ENCODE measurements around the gene RBMS3.

RBMS3 gene

DNA sequence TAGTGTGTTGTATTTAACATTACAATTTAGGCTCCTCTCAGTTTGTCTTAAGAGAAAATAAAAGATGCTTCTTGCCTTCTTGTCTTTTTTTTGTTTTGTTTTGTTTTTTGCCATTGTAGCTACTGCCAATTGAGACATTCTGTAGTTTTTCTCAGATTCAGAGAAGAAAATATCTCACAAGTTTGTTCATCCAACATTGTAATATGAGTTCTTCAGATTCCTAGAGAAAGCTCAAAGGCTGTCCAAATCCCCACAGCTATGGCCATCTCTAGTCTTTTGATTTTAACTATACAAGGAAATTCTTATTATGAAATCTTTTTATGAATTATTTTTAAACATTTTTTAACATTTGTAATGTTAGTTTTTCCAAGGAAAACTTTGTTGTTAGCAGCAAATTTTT lies 264.7 kb downstream of the RBMS3 start:
- TF ChIP-seq SP1 (IDR thresholded peaks at IDR 0.05) (no peak), ARNT (IDR thresholded peaks at IDR 0.05) (no peak), FOXK2 (IDR thresholded peaks at IDR 0.05) (no peak), LEF1 (IDR thresholded peaks at IDR 0.05; ENCODE audit: borderline replicate concordance) (no peak), BHLHE40 (IDR thresholded peaks at IDR 0.05; ENCODE audit: borderline replicate concordance) (no peak), TARDBP (IDR thresholded peaks at IDR 0.05) (no peak), FOXM1 (IDR thresholded peaks at IDR 0.05; ENCODE audit: borderline replicate concordance) (no peak), FOXA1 (IDR thresholded peaks at IDR 0.05) (no peak)
- ChIA-PET POLR2A (no interaction called here), CTCF (no interaction called here)
- no peak for DNase-seq (ENCODE audit: extremely low spot score)

DNA sequence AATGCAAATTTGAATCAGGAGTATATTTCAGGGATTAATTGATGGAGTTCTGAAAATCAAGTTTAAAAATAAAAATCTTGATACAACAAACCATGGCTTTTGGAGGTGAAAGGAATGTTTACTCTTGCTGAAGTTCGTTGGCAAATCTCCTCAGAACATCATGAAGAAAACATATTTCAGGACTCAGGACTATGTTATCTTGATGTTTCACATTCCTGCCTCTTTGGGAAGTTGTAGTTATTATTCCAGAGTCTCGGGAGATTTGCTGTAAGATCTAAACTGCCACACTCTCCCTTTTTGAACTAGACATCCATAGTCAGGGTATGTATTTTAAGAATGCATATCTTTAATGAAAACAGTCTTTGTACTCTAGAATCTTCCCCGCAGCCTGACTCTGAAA lies 271.2 kb downstream of the RBMS3 start:
- ChIA-PET POLR2A (no interaction called here), CTCF (no interaction called here)
- TF ChIP-seq HDGF (IDR thresholded peaks at IDR 0.05; ENCODE audit: borderline replicate concordance) (no peak), ZNF384 (IDR thresholded peaks at IDR 0.05) (no peak), FOXA1 (IDR thresholded peaks at IDR 0.05) (no peak)
- no peak for DNase-seq (ENCODE audit: extremely low spot score)

DNA sequence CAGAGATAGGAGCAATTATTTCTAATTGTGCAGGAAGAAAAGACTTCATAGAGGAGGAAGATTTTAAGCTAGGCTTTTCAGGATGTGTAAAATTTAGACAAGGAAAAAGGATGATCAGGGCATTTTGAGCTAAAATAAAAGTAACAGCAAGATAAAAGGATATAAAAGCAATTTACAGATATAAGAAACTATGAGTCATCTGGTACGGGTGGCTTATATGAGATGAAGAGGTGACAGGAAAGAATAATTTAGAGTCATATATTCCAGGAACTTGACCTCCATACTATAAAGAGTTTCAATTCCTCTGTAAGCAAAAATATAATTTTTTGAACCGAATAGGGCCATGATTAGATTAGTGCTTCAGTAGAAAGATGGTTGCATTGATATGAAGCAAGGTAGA lies 273.7 kb downstream of the RBMS3 start:
- ChIA-PET POLR2A (no interaction called here), CTCF (no interaction called here)
- DNase-seq (ENCODE audit: extremely low spot score): no peak
- TF ChIP-seq L3MBTL2 (conservative IDR thresholded peaks at IDR 0.05) (no peak), TARDBP (IDR thresholded peaks at IDR 0.05) (no peak), PKNOX1 (IDR thresholded peaks at IDR 0.05) (no peak), FOXA1 (IDR thresholded peaks at IDR 0.05) (no peak), CTBP1 (IDR thresholded peaks at IDR 0.05; ENCODE audit: borderline replicate concordance) (no peak), FOXM1 (IDR thresholded peaks at IDR 0.05; ENCODE audit: borderline replicate concordance) (no peak), LEF1 (IDR thresholded peaks at IDR 0.05; ENCODE audit: borderline replicate concordance) (no peak), HDGF (IDR thresholded peaks at IDR 0.05; ENCODE audit: borderline replicate concordance) (no peak), ZNF384 (IDR thresholded peaks at IDR 0.05) (no peak), ARNT (IDR thresholded peaks at IDR 0.05) (no peak), FOXK2 (IDR thresholded peaks at IDR 0.05) (no peak), SP1 (IDR thresholded peaks at IDR 0.05) (no peak), ELF4 (IDR thresholded peaks at IDR 0.05) (no peak), NFRKB (IDR thresholded peaks at IDR 0.05) (no peak), SUZ12 (IDR thresholded peaks at IDR 0.05) (no peak), BHLHE40 (IDR thresholded peaks at IDR 0.05; ENCODE audit: borderline replicate concordance) (no peak)

DNA sequence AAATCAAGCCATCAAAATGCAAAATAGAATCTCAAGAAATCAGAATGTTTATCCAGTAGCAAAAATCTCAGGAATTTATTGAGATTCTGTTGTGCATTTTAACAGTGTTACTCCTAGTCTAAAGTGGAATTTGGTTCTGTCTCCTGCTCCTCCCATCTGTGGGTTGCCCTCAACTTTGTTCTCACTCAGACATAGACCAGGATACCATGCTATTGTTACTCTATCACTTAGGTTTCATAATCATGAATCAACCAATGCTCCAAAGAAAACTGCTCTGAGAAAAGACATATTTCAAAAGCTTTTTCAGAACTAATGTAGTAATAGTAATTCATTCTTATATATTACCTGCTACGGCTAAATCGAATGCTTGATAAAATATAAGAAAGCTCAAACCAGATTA lies 274.7 kb downstream of the RBMS3 start:
- ChIA-PET POLR2A (no interaction called here), CTCF (no interaction called here)
- TF ChIP-seq SUZ12 (IDR thresholded peaks at IDR 0.05): no peak
- TF ChIP-seq FOXK2 (IDR thresholded peaks at IDR 0.05): no peak
- no peak for TF ChIP-seq NFRKB (IDR thresholded peaks at IDR 0.05)
- TF ChIP-seq L3MBTL2 (conservative IDR thresholded peaks at IDR 0.05): no peak
- no peak for TF ChIP-seq HDGF (IDR thresholded peaks at IDR 0.05; ENCODE audit: borderline replicate concordance)
- TF ChIP-seq ELF4 (IDR thresholded peaks at IDR 0.05): no peak
- TF ChIP-seq FOXM1 (IDR thresholded peaks at IDR 0.05; ENCODE audit: borderline replicate concordance): no peak
- no peak for TF ChIP-seq BHLHE40 (IDR thresholded peaks at IDR 0.05; ENCODE audit: borderline replicate concordance)
- no peak for DNase-seq (ENCODE audit: extremely low spot score)

DNA sequence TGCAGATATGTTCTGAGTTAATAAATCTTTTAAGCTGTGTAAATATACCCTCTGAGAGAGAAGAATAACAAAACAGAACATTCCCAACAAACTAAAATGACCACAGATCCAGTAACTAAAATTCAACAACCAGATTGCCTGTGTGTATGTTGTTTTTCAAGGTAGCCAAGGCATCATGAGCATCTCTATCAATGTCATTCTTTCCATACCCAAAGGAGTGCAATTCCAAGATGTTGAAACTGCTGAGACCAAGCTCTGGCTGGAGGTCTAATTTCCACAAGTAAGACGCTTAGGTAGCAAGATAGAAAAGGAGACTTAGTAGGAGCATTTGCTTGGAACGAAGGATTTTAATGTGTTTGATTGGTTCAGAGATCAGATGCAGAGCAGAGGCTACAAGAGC lies 276.3 kb downstream of the RBMS3 start:
- POLR2A ChIA-PET: no interaction called here
- TF ChIP-seq ELF4 (IDR thresholded peaks at IDR 0.05): no peak
- no peak for TF ChIP-seq FOXM1 (IDR thresholded peaks at IDR 0.05; ENCODE audit: borderline replicate concordance)
- no peak for TF ChIP-seq NFRKB (IDR thresholded peaks at IDR 0.05)
- no peak for TF ChIP-seq FOXK2 (IDR thresholded peaks at IDR 0.05)
- CTCF ChIA-PET: no interaction called here
- DNase-seq (ENCODE audit: extremely low spot score): no peak

DNA sequence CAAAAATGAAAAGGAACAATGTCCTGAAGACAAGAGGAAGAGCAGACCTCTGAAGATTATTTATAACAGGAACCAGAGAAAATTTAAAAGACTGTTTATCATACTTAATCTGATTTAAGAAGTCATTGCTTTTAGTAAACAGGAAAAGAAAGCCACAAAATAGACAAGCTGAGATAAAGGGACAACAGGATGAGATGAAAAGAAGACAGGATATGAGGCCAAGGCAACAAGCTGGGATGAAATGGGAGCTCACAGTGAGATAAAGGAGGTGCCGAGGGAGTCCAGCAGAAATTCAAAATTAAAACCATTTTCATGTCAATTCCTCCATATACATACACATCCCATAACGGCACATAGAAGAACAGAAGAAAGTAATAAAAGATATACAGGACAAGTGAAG lies 277.0 kb downstream of the RBMS3 start:
- CTCF ChIA-PET: no interaction called here
- no peak for DNase-seq (ENCODE audit: extremely low spot score)
- POLR2A ChIA-PET: no interaction called here
- TF ChIP-seq L3MBTL2 (conservative IDR thresholded peaks at IDR 0.05) (no peak), TARDBP (IDR thresholded peaks at IDR 0.05) (no peak), BHLHE40 (IDR thresholded peaks at IDR 0.05; ENCODE audit: borderline replicate concordance) (no peak), PKNOX1 (IDR thresholded peaks at IDR 0.05) (no peak), ELF4 (IDR thresholded peaks at IDR 0.05) (no peak), SP1 (IDR thresholded peaks at IDR 0.05) (no peak), ZNF384 (IDR thresholded peaks at IDR 0.05) (no peak), CTBP1 (IDR thresholded peaks at IDR 0.05; ENCODE audit: borderline replicate concordance) (no peak), FOXK2 (IDR thresholded peaks at IDR 0.05) (no peak), HDGF (IDR thresholded peaks at IDR 0.05; ENCODE audit: borderline replicate concordance) (no peak), ARNT (IDR thresholded peaks at IDR 0.05) (no peak)

DNA sequence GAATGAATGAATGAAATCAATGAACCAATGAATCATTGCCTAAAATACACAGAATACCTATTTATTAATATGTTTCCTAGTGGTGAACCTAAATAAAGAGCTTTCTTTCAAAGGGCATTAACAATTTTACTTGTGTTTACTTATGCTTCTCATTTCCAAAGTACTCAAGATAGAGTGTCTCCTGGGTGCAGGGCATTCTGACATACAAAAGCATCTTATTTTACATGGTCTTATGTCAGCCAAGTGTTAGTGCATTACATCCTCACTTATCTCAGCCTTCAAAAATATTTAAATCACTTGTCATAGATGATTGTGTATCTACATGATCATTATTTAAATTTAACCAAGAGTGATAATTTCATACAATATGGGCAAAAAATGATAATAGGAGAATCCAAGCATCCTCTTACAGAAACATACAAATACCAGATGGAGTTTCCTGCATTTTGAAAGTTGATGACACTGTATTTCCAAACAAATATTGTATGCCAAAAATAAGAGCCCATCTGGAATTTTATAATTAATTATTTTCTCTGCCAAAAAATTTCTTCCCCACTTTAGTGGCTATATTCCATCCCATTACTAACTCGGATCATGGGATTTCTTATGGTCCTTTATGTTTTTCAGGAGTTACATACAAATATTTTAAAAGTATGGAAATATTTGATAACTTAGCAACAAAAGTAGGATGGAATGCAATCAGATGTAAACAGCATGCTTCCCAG lies 279.0 kb downstream of the RBMS3 start:
- POLR2A ChIA-PET: no interaction called here
- TF ChIP-seq FOXK2 (IDR thresholded peaks at IDR 0.05) (no peak), FOXM1 (IDR thresholded peaks at IDR 0.05; ENCODE audit: borderline replicate concordance) (no peak), ZNF384 (IDR thresholded peaks at IDR 0.05) (no peak), LEF1 (IDR thresholded peaks at IDR 0.05; ENCODE audit: borderline replicate concordance) (no peak), ELF4 (IDR thresholded peaks at IDR 0.05) (no peak), PKNOX1 (IDR thresholded peaks at IDR 0.05) (no peak), SP1 (IDR thresholded peaks at IDR 0.05) (no peak), ARNT (IDR thresholded peaks at IDR 0.05) (no peak), L3MBTL2 (conservative IDR thresholded peaks at IDR 0.05) (no peak), CTBP1 (IDR thresholded peaks at IDR 0.05; ENCODE audit: borderline replicate concordance) (no peak), BHLHE40 (IDR thresholded peaks at IDR 0.05; ENCODE audit: borderline replicate concordance) (no peak), HDGF (IDR thresholded peaks at IDR 0.05; ENCODE audit: borderline replicate concordance) (no peak), SUZ12 (IDR thresholded peaks at IDR 0.05) (no peak), TARDBP (IDR thresholded peaks at IDR 0.05) (no peak), FOXA1 (IDR thresholded peaks at IDR 0.05) (no peak), NFRKB (IDR thresholded peaks at IDR 0.05) (no peak)
- CTCF ChIA-PET: no interaction called here
- no peak for DNase-seq (ENCODE audit: extremely low spot score)

Data from HEK293T (cell line).